ENCODE measurements around the gene CACNA1D. TPM values are rescaled to one million over a fixed set of nuclear protein-coding genes. Genes with fewer than 3 reads are reported as not detected.

The CACNA1D gene
- total and polyA plus RNA-seq, 9 of the 15 experiments (the other 6 are each of a cell fraction or from before 2014, with no cell fraction given), result 0.29 TPM; not detected in 8

DNA sequence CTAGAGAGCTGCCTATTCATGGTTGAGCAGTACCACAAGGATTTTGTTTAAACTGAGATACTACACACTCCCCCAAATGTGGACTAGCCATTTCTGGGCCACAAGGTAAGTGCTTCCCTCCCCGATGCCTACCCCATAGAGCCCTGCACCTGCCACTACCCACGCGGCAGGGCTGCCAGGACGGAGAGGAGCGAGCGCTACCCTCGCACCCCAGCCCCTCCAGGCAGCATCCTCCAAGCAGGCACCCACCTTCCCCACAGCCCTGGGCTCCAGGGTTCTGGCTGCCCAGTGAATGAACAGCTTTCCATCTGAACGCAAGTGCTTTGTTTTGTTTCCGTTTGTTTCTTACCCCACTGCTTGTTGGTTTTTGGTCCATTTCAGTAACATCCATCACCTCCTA is 292.6 kb downstream of the CACNA1D start (continued):
- TF ChIP-seq ZBTB11 (CRISPR knock-in tag; IDR thresholded peaks at IDR 0.05) (no peak), GTF2E2 (tag; IDR thresholded peaks at IDR 0.05) (no peak), ELF4 (CRISPR knock-in tag; IDR thresholded peaks at IDR 0.05) (no peak), CREBBP (IDR thresholded peaks at IDR 0.05; ENCODE audit: low read depth, low read length) (no peak)

- ATAC-seq, result no peak
- H3K9ac ChIP-seq (ENCODE audit: insufficient read depth in 1 of 2, low read depth in 2 of 2, low read length in 2 of 2), result no peak overlapping the region
- H3K36me3 ChIP-seq (ENCODE audit: control insufficient read depth, insufficient read depth, low read length), result no peaks in the 10 kb centered on the region
- 9% methylated on average over 4 of the region's 5 CpGs for WGBS (ENCODE audit: insufficient coverage, low coverage, missing lambda C conversion rate)
- no TSS peak for BruUV-seq (replicated peaks)
- no peak for FAIRE-seq
- ChIA-PET POLR2A (interaction anchor here (0.9 kb wide), 1 partner anchor 22 kb away, joined by 3 read pairs; no protein-coding TSS in a partner anchor), CTCF (ENCODE audit: low intra/inter-chr PET ratio) (no interaction called here)
- no peaks in the 10 kb centered on the region for H3K9me1 ChIP-seq (ENCODE audit: control insufficient read depth, insufficient read depth, low read length)
- no peak for DNase-seq (ENCODE audit: extremely low read depth in 1 of 4, low spot score in 3 of 4)
- no peaks in the 10 kb centered on the region for H3K79me2 ChIP-seq (ENCODE audit: control insufficient read depth, insufficient read depth, low read length)
- H3K27ac ChIP-seq (ENCODE audit: extremely low read depth, low read depth, low read length), result no peak overlapping the region
- no peak overlapping the region for H2AFZ ChIP-seq (ENCODE audit: low read depth, low read length)
- H3K9me3 ChIP-seq (replicated peaks; ENCODE audit: control insufficient read depth, insufficient read depth, low read depth, low read length), result no peaks in the 10 kb centered on the region
- H3K4me3 ChIP-seq, result no peak overlapping the region
- H3K27me3 ChIP-seq (ENCODE audit: control insufficient read depth in 2 of 2, insufficient read depth in 2 of 2, low read length in 2 of 2), result peaks cover 0 to 61% of the 10 kb centered on the region in 2 experiments; a peak in 3 of 5 replicates
- TF ChIP-seq ETV6 (IDR thresholded peaks at IDR 0.05; ENCODE audit: borderline replicate concordance in 1 of 2, low read depth in 2 of 2, low read length in 1 of 2) (no peak), ETV6 (CRISPR knock-in tag; IDR thresholded peaks at IDR 0.05; ENCODE audit: borderline replicate concordance) (no peak), SIRT6 (IDR thresholded peaks at IDR 0.05; ENCODE audit: low read depth, low read length) (no peak), MAFG (tag; conservative IDR thresholded peaks at IDR 0.05) (no peak), ZNF3 (CRISPR knock-in tag; IDR thresholded peaks at IDR 0.05) (no peak)
- H4K20me1 ChIP-seq (replicated peaks; ENCODE audit: control insufficient read depth, insufficient read depth, low read length), result no peaks in the 10 kb centered on the region; the same call in 1 of the 2 replicates
- H3K4me1 ChIP-seq (replicated peaks in 1 of 2; ENCODE audit: control insufficient read depth in 2 of 2, insufficient read depth in 2 of 2, low read length in 2 of 2), result no peaks in the 10 kb centered on the region
- in situ Hi-C loops (cut with MboI) (no loop called here), intact Hi-C loops (cut with micrococcal nuclease) (no loop called here)
- no peak overlapping the region for H3K4me2 ChIP-seq (ENCODE audit: insufficient read depth, low read length)
Observed at GRCh38 chr3:53788038-53788437, 293.6 kb downstream of the CACNA1D start.

Measured in K562 (cell line).